ENCODE data around the gene VANGL1.
"Not testable (repeated sequence)": the region's sequence is repeated elsewhere in the genome, so short reads cannot be mapped to it uniquely, and the experiment has no call there.

DNA sequence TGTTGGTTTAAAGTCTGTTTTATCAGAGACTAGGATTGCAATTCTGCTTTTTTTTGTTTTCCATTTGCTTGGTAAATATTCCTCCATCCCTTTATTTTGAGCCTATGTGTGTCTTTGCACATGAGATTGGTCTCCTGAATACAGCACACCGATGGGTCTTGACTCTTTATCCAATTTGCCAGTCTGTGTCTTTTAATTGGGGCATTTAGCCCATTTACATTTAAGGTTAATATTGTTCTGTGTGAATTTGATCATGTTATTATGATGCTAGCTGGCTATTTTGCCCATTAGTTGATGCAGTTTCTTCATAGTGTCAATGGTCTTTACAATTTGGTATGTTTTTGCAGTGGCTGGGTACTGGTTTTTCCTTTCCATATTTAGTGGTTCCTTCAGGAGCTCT is 4.5 kb upstream of the VANGL1 start:
- TF ChIP-seq, protein P1, sequence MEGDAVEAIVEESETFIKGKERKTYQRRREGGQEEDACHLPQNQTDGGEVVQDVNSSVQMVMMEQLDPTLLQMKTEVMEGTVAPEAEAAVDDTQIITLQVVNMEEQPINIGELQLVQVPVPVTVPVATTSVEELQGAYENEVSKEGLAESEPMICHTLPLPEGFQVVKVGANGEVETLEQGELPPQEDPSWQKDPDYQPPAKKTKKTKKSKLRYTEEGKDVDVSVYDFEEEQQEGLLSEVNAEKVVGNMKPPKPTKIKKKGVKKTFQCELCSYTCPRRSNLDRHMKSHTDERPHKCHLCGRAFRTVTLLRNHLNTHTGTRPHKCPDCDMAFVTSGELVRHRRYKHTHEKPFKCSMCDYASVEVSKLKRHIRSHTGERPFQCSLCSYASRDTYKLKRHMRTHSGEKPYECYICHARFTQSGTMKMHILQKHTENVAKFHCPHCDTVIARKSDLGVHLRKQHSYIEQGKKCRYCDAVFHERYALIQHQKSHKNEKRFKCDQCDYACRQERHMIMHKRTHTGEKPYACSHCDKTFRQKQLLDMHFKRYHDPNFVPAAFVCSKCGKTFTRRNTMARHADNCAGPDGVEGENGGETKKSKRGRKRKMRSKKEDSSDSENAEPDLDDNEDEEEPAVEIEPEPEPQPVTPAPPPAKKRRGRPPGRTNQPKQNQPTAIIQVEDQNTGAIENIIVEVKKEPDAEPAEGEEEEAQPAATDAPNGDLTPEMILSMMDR (IDR thresholded peaks at IDR 0.05), result not testable (repeated sequence)
- not testable (repeated sequence) for TF ChIP-seq POLR2A (IDR thresholded peaks at IDR 0.05); POLR2AphosphoS5 (IDR thresholded peaks at IDR 0.05; ENCODE audit: insufficient read depth in 1 of 2, low read depth in 1 of 2)

Measured in vagina (tissue), 2 donors.